Activated T-helper 1 cell treated with anti-CD3 and anti-CD28 coated beads, Interleukin-12 subunit alpha, Interleukin-12 subunit beta, Interleukin-2, Interleukin-4 antibody, amounts not matched to agents 30 ng/mL and 10 ng/mL and 1 ng/mL, durations not matched to agents 14 hours and 24 hours and 36 hours (primary cell): Measurements from ENCODE around the gene HSPG2. TPM values are rescaled to one million over a fixed set of nuclear protein-coding genes. Genes with fewer than 3 reads are reported as not detected.

Experiments
- DNase-seq: peaks from one replicate; pipeline ENCODE4 v3.0.0; 2021; ENCODE audit warnings: low spot score
- H3K27ac Mint-ChIP-seq: one replicate; pipeline ENCODE4 v1.8.0; 2021; ENCODE audit warnings: mild to moderate bottlenecking, mixed read lengths
- H3K27me3 Mint-ChIP-seq: one replicate; pipeline ENCODE4 v1.8.0; 2022; ENCODE audit warnings: mild to moderate bottlenecking, moderate library complexity, mixed read lengths; ENCODE audit not compliant: insufficient read depth
- H3K36me3 Mint-ChIP-seq: one replicate; pipeline ENCODE4 v1.8.0; 2021; ENCODE audit warnings: low read depth, mixed read lengths
- H3K4me1 Mint-ChIP-seq: one replicate; pipeline ENCODE4 v1.8.0; 2021; ENCODE audit warnings: low read depth, mixed read lengths
- H3K4me3 Mint-ChIP-seq: one replicate; pipeline ENCODE4 v1.8.0; 2021; ENCODE audit warnings: mild to moderate bottlenecking, moderate library complexity, mixed read lengths
- H3K9me3 Mint-ChIP-seq: one replicate; pipeline ENCODE4 v1.8.0; 2021; ENCODE audit warnings: mixed read lengths
- intact Hi-C: fragments of 100-400 bp; cut with micrococcal nuclease; formaldehyde crosslinking; loops from one replicate; pipeline ENCODE4 v1.15.1; 2024
- total RNA-seq: library from RNA; stranded (reverse); gene quantifications from 2 replicates; pipeline ENCODE4 v1.2.3, GENCODE V29; 2022

The HSPG2 gene
- total RNA-seq, 1 donor from 2014 or later = 2.4 TPM

- H3K4me1 Mint-ChIP-seq = no peaks in the 10 kb centered on the region
- H3K4me3 Mint-ChIP-seq = no peak overlapping the region
- no peak for DNase-seq
- H3K27me3 Mint-ChIP-seq = peaks cover 3% of the 10 kb centered on the region
- no peaks in the 10 kb centered on the region for H3K36me3 Mint-ChIP-seq
- H3K9me3 Mint-ChIP-seq = no peaks in the 10 kb centered on the region
- H3K27ac Mint-ChIP-seq = no peak overlapping the region
- intact Hi-C loops = no loop called here
These were observed 113.0 kb downstream of the HSPG2 start for GRCh38 chr1:21823980-21824702.

GRCh38 chr1:21823206-21823979 lies 113.7 kb downstream of the HSPG2 start:
- no peak overlapping the region for H3K27ac Mint-ChIP-seq
- H3K27me3 Mint-ChIP-seq = peaks cover 5% of the 10 kb centered on the region
- H3K4me1 Mint-ChIP-seq = peaks cover 4% of the 10 kb centered on the region
- DNase-seq = no peak
- no peaks in the 10 kb centered on the region for H3K36me3 Mint-ChIP-seq
- H3K9me3 Mint-ChIP-seq = no peaks in the 10 kb centered on the region
- intact Hi-C loops = no loop called here
- H3K4me3 Mint-ChIP-seq = no peak overlapping the region

- H3K36me3 Mint-ChIP-seq = no peaks in the 10 kb centered on the region
- H3K4me1 Mint-ChIP-seq = peaks cover 5% of the 10 kb centered on the region
- intact Hi-C loops = no loop called here
These were observed 114.8 kb downstream of the HSPG2 start for GRCh38 chr1:21822349-21822748.

GRCh38 chr1:21821385-21822019 lies 115.6 kb downstream of the HSPG2 start:
- Mint-ChIP-seq H3K27me3 (peaks cover 5% of the 10 kb centered on the region), H3K4me1 (peaks cover 5% of the 10 kb centered on the region), H3K27ac (no peak overlapping the region), H3K36me3 (no peaks in the 10 kb centered on the region), H3K4me3 (no peak overlapping the region), H3K9me3 (no peaks in the 10 kb centered on the region)
- intact Hi-C loops = no loop called here
- no peak for DNase-seq

More at GRCh38 chr1:21822349-21822748, 114.8 kb downstream of the HSPG2 start:
- Mint-ChIP-seq H3K27ac (no peak overlapping the region), H3K4me3 (no peak overlapping the region), H3K9me3 (no peaks in the 10 kb centered on the region), H3K27me3 (peaks cover 5% of the 10 kb centered on the region)
- DNase-seq = no peak

GRCh38 chr1:21820597-21821232 lies 116.4 kb downstream of the HSPG2 start:
- Mint-ChIP-seq H3K4me3 (no peak overlapping the region), H3K36me3 (no peaks in the 10 kb centered on the region), H3K4me1 (peaks cover 5% of the 10 kb centered on the region), H3K27me3 (peaks cover 5% of the 10 kb centered on the region), H3K27ac (no peak overlapping the region), H3K9me3 (no peaks in the 10 kb centered on the region)
- no peak for DNase-seq
- intact Hi-C loops = no loop called here

GRCh38 chr1:21818656-21819055 lies 118.5 kb downstream of the HSPG2 start:
- DNase-seq = peak; percentile 17
- H3K4me3 Mint-ChIP-seq = no peak overlapping the region
- H3K27me3 Mint-ChIP-seq = peaks cover 12% of the 10 kb centered on the region
- H3K9me3 Mint-ChIP-seq = no peaks in the 10 kb centered on the region
- H3K36me3 Mint-ChIP-seq = no peaks in the 10 kb centered on the region
- H3K4me1 Mint-ChIP-seq = peaks cover 11% of the 10 kb centered on the region
- no peak overlapping the region for H3K27ac Mint-ChIP-seq
- intact Hi-C loops = loop anchor here (1.0 to 10.0 kb wide), 2 partner anchors 35 to 146 kb away; partner anchors contain the start of gene USP48

- no peak overlapping the region for H3K4me3 Mint-ChIP-seq
- DNase-seq = no peak
- H3K27me3 Mint-ChIP-seq = peaks cover 24% of the 10 kb centered on the region
- no peak overlapping the region for H3K27ac Mint-ChIP-seq
- peaks cover 11% of the 10 kb centered on the region for H3K4me1 Mint-ChIP-seq
- no peaks in the 10 kb centered on the region for H3K36me3 Mint-ChIP-seq
- intact Hi-C loops = loop anchor here (10.0 kb wide), 1 partner anchor 148 kb away; no protein-coding TSS in a partner anchor
- H3K9me3 Mint-ChIP-seq = no peaks in the 10 kb centered on the region
These were observed 120.4 kb downstream of the HSPG2 start for GRCh38 chr1:21816602-21817302.

GRCh38 chr1:21815724-21816321 lies 121.3 kb downstream of the HSPG2 start:
- H3K9me3 Mint-ChIP-seq = no peaks in the 10 kb centered on the region
- no peak for DNase-seq
- H3K36me3 Mint-ChIP-seq = no peaks in the 10 kb centered on the region
- H3K4me3 Mint-ChIP-seq = no peak overlapping the region
- H3K27ac Mint-ChIP-seq = no peak overlapping the region
- intact Hi-C loops = loop anchor here (10.0 kb wide), 1 partner anchor 149 kb away; no protein-coding TSS in a partner anchor
- peaks cover 24% of the 10 kb centered on the region for H3K27me3 Mint-ChIP-seq
- peaks cover 11% of the 10 kb centered on the region for H3K4me1 Mint-ChIP-seq

GRCh38 chr1:21814981-21815582 lies 122.0 kb downstream of the HSPG2 start:
- intact Hi-C loops = loop anchor here (10.0 kb wide), 1 partner anchor 150 kb away; no protein-coding TSS in a partner anchor
- Mint-ChIP-seq H3K27me3 (peaks cover 24% of the 10 kb centered on the region), H3K9me3 (no peaks in the 10 kb centered on the region), H3K27ac (no peak overlapping the region), H3K4me1 (peaks cover 11% of the 10 kb centered on the region), H3K36me3 (no peaks in the 10 kb centered on the region), H3K4me3 (peak overlapping the region; percentile 36)
- DNase-seq = no peak

- intact Hi-C loops = loop anchor here (10.0 kb wide), 1 partner anchor 150 kb away; no protein-coding TSS in a partner anchor
These were observed 122.7 kb downstream of the HSPG2 start for GRCh38 chr1:21814241-21814918.

GRCh38 chr1:21813542-21813941 lies 123.6 kb downstream of the HSPG2 start:
- H3K27me3 Mint-ChIP-seq = peaks cover 20% of the 10 kb centered on the region
- intact Hi-C loops = loop anchor here (10.0 kb wide), 1 partner anchor 151 kb away; no protein-coding TSS in a partner anchor
- no peak overlapping the region for H3K4me3 Mint-ChIP-seq
- peaks cover 8% of the 10 kb centered on the region for H3K4me1 Mint-ChIP-seq
- H3K27ac Mint-ChIP-seq = no peak overlapping the region
- DNase-seq = no peak
- H3K36me3 Mint-ChIP-seq = no peaks in the 10 kb centered on the region
- no peaks in the 10 kb centered on the region for H3K9me3 Mint-ChIP-seq

More at GRCh38 chr1:21814241-21814918, 122.7 kb downstream of the HSPG2 start:
- no peaks in the 10 kb centered on the region for H3K9me3 Mint-ChIP-seq
- no peak overlapping the region for H3K27ac Mint-ChIP-seq
- H3K36me3 Mint-ChIP-seq = no peaks in the 10 kb centered on the region
- H3K4me3 Mint-ChIP-seq = peak overlapping the region; percentile 30
- peaks cover 11% of the 10 kb centered on the region for H3K4me1 Mint-ChIP-seq
- H3K27me3 Mint-ChIP-seq = peaks cover 21% of the 10 kb centered on the region
- DNase-seq = no peak
